ENCODE measurements around the gene EIF3L.

EIF3L gene

DNA sequence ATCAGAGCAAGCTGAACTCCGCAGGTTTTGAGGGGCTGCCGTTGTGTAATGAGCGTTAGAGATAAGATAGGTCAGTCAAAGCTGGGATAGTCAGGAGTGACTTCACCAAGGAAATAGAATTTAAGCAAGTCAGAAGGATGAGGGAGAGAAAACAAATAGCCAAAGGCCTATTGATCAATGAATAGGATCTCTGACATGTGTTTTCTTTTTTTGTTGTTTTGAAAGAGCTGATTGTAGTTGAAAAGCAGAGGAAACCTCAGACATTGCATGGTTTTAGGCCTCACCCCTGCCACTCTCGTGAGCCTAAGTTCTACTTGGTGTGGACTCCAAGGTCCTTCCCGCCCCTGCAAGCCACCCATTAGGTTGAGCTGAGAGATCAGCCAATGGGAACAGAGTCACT is 3.2 kb downstream of the EIF3L start:
- Histone ChIP-seq H3K36me3 (ENCODE audit: control insufficient read depth, low read length) (peaks cover 90% of the 10 kb centered on the region), H3F3A (ENCODE audit: control insufficient read depth, insufficient read depth) (peaks cover 7% of the 10 kb centered on the region; the same call in 1 of the 2 replicates), H3K4me3 (ENCODE audit: low read length) (no peak overlapping the region), H3K79me2 (ENCODE audit: control insufficient read depth, low read length) (peaks cover 87% of the 10 kb centered on the region), H3K27ac (ENCODE audit: low read depth, low read length) (no peak overlapping the region), H3K4me1 (ENCODE audit: control insufficient read depth, low read length) (peaks cover 28% of the 10 kb centered on the region), H3K9me2 (replicated peaks; ENCODE audit: control insufficient read depth, low read length) (no peaks in the 10 kb centered on the region), H3K4me2 (ENCODE audit: low read length) (no peak overlapping the region), H3K9me3 (ENCODE audit: control insufficient read depth, insufficient read depth, low read length) (no peaks in the 10 kb centered on the region), H3K27me3 (ENCODE audit: control insufficient read depth, low read length) (no peaks in the 10 kb centered on the region), H4K20me1 (ENCODE audit: control insufficient read depth, insufficient read depth, low read depth, low read length) (0 out of 2 replicates have a peak, but pooled peaks cover 5% of the 10 kb centered on the region)
- TF ChIP-seq CTCF (IDR thresholded peaks at IDR 0.05; ENCODE audit: low read depth, low read length, poor library complexity, severe bottlenecking) (no peak), EZH2phosphoT487 (IDR thresholded peaks at IDR 0.05; ENCODE audit: borderline replicate concordance, low read length) (no peak)

- Histone ChIP-seq H4K20me1 (ENCODE audit: control insufficient read depth, insufficient read depth, low read depth, low read length) (0 out of 2 replicates have a peak, but pooled peaks cover 2% of the 10 kb centered on the region), H3K4me1 (ENCODE audit: control insufficient read depth, low read length) (peaks cover 14% of the 10 kb centered on the region), H3K9me2 (replicated peaks; ENCODE audit: control insufficient read depth, low read length) (no peaks in the 10 kb centered on the region), H3K27me3 (ENCODE audit: control insufficient read depth, low read length) (no peaks in the 10 kb centered on the region), H3K4me3 (ENCODE audit: low read length) (no peak overlapping the region), H3K79me2 (ENCODE audit: control insufficient read depth, low read length) (peaks cover 67% of the 10 kb centered on the region), H3K4me2 (ENCODE audit: low read length) (no peak overlapping the region), H3K9me3 (ENCODE audit: control insufficient read depth, insufficient read depth, low read length) (no peaks in the 10 kb centered on the region), H3K27ac (ENCODE audit: low read depth, low read length) (no peak overlapping the region), H3F3A (ENCODE audit: control insufficient read depth, insufficient read depth) (0 out of 2 replicates have a peak, but pooled peaks cover 3% of the 10 kb centered on the region), H3K36me3 (ENCODE audit: control insufficient read depth, low read length) (peaks cover 91% of the 10 kb centered on the region)
- no peak for TF ChIP-seq EZH2phosphoT487 (IDR thresholded peaks at IDR 0.05; ENCODE audit: borderline replicate concordance, low read length)
- TF ChIP-seq CTCF (IDR thresholded peaks at IDR 0.05; ENCODE audit: low read depth, low read length, poor library complexity, severe bottlenecking): no peak
Observed at GRCh38 chr22:37854946-37855345, 5.7 kb downstream of the EIF3L start.

DNA sequence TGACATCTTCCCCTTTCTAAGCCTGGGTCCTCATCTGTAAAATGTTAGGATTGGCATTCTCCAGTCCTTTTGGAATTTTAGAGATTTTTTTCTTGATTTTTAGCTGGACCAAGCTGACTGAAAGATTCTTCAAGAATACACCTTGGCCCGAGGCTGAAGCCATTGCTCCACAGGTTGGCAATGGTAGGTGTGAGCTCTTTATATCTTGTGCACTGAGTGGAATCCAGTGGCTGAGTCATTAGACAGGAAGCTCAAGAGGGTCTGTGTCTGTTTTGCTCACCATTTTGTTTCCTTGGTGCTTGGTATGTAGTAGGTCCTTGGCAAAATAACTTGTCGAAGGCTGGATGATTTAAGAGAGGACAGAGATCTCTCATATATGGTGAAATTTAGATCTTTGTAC is 6.2 kb downstream of the EIF3L start:
- no peak overlapping the region for H3K27ac ChIP-seq (ENCODE audit: low read depth, low read length)
- H3K27me3 ChIP-seq (ENCODE audit: control insufficient read depth, low read length): no peaks in the 10 kb centered on the region
- H3K9me3 ChIP-seq (ENCODE audit: control insufficient read depth, insufficient read depth, low read length): no peaks in the 10 kb centered on the region
- TF ChIP-seq EZH2phosphoT487 (IDR thresholded peaks at IDR 0.05; ENCODE audit: borderline replicate concordance, low read length) (no peak), CTCF (IDR thresholded peaks at IDR 0.05; ENCODE audit: low read depth, low read length, poor library complexity, severe bottlenecking) (no peak)
- H3F3A ChIP-seq (ENCODE audit: control insufficient read depth, insufficient read depth): 0 out of 2 replicates have a peak, but pooled peaks cover 5% of the 10 kb centered on the region
- H3K4me3 ChIP-seq (ENCODE audit: low read length): no peak overlapping the region
- H3K36me3 ChIP-seq (ENCODE audit: control insufficient read depth, low read length): peaks cover 91% of the 10 kb centered on the region
- peaks cover 61% of the 10 kb centered on the region for H3K79me2 ChIP-seq (ENCODE audit: control insufficient read depth, low read length)
- no peaks in the 10 kb centered on the region for H3K9me2 ChIP-seq (replicated peaks; ENCODE audit: control insufficient read depth, low read length)
- no peak overlapping the region for H3K4me2 ChIP-seq (ENCODE audit: low read length)
- peaks cover 9% of the 10 kb centered on the region for H3K4me1 ChIP-seq (ENCODE audit: control insufficient read depth, low read length)
- H4K20me1 ChIP-seq (ENCODE audit: control insufficient read depth, insufficient read depth, low read depth, low read length): no peaks in the 10 kb centered on the region
